Ishikawa (cell line): Measurements from ENCODE around the gene USB1.

Experiments
- CREB1 ChIP-seq: IDR thresholded peaks from 2 replicates; pipeline ENCODE4 v1.6.1; 2012; ENCODE audit warnings: low read depth
- EP300 ChIP-seq: IDR thresholded peaks from 2 replicates; pipeline ENCODE4 v1.6.1; 2012; ENCODE audit warnings: borderline replicate concordance
- FOXM1 ChIP-seq: IDR thresholded peaks from 2 replicates; pipeline ENCODE4 v1.6.1; 2012; ENCODE audit warnings: low read depth, borderline replicate concordance
- RAD21 ChIP-seq: IDR thresholded peaks from 2 replicates; pipeline ENCODE4 v1.6.1; 2012; ENCODE audit warnings: low read depth
- TAF1 ChIP-seq: IDR thresholded peaks from 2 replicates; pipeline ENCODE4 v1.6.1; 2012; ENCODE audit warnings: low read depth, mild to moderate bottlenecking
- TCF12 ChIP-seq: IDR thresholded peaks from 2 replicates; pipeline ENCODE4 v1.6.1; 2012; ENCODE audit warnings: low read depth
- YY1 ChIP-seq: IDR thresholded peaks from 2 replicates; pipeline ENCODE4 v1.6.1; 2012; ENCODE audit warnings: low read depth
- ZBTB7A ChIP-seq: IDR thresholded peaks from 2 replicates; pipeline ENCODE4 v1.6.1; 2012; ENCODE audit warnings: low read depth
- TF ChIP-seq, protein P1 (sequence below): IDR thresholded peaks from 2 replicates; pipeline ENCODE4 v1.6.1; 2012; ENCODE audit warnings: low read depth, mild to moderate bottlenecking
- TF ChIP-seq, protein P2 (sequence below): IDR thresholded peaks from 2 replicates; pipeline ENCODE4 v1.6.1; 2012

DNA sequence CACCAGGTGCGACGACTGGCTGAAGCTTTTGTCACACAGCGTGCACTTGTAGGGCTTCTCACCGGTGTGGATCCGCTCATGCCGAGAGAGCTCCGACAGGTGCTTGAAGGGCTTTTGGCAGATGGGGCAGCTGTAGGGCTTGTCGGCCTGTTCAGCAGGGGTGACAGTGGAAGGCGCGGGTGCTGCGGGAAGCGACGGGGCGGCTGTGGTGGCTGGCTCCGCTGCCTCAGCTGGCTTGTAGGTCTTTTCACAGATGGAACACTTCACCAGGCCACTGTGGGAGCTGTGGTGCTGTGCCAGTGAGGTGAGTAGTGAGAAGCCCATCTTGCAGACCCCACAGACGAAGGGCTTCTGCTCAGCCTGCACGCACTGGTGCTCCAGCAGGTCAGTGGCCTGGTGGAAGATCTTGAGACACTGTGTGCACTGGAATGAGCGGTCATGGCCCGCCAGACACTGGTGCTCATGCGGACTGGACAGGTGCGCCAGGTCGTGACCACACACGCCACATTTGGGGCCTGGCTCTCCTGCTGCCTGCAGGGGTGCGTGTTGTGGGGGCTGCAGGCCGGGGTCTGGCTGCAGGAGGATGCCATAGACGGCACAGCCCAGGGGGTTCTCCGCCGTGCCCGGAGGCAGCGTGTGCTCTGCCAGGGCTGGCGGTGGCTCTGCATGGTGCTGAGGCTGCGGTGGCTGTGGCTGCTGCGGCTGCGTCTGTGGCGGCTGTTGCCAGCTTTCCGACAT, 3.5 kb upstream of the USB1 start:
- no peak for TF ChIP-seq EP300
- TF ChIP-seq, protein P1, sequence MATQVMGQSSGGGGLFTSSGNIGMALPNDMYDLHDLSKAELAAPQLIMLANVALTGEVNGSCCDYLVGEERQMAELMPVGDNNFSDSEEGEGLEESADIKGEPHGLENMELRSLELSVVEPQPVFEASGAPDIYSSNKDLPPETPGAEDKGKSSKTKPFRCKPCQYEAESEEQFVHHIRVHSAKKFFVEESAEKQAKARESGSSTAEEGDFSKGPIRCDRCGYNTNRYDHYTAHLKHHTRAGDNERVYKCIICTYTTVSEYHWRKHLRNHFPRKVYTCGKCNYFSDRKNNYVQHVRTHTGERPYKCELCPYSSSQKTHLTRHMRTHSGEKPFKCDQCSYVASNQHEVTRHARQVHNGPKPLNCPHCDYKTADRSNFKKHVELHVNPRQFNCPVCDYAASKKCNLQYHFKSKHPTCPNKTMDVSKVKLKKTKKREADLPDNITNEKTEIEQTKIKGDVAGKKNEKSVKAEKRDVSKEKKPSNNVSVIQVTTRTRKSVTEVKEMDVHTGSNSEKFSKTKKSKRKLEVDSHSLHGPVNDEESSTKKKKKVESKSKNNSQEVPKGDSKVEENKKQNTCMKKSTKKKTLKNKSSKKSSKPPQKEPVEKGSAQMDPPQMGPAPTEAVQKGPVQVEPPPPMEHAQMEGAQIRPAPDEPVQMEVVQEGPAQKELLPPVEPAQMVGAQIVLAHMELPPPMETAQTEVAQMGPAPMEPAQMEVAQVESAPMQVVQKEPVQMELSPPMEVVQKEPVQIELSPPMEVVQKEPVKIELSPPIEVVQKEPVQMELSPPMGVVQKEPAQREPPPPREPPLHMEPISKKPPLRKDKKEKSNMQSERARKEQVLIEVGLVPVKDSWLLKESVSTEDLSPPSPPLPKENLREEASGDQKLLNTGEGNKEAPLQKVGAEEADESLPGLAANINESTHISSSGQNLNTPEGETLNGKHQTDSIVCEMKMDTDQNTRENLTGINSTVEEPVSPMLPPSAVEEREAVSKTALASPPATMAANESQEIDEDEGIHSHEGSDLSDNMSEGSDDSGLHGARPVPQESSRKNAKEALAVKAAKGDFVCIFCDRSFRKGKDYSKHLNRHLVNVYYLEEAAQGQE, result no peak
- TF ChIP-seq TCF12, result no peak
- TF ChIP-seq ZBTB7A, result no peak
- no peak for TF ChIP-seq FOXM1
- TF ChIP-seq, protein P2, sequence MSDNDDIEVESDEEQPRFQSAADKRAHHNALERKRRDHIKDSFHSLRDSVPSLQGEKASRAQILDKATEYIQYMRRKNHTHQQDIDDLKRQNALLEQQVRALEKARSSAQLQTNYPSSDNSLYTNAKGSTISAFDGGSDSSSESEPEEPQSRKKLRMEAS, result no peak
- TF ChIP-seq TAF1, result no peak
- no peak for TF ChIP-seq YY1
- no peak for TF ChIP-seq RAD21
- no peak for TF ChIP-seq CREB1
